Right lobe of liver (tissue), 4 donors: ENCODE measurements around the gene MAP3K12.

Experiments used
- POLR2A ChIP-seq: fragments of 450-650 bp; IDR thresholded peaks from one replicate; pipeline ENCODE4 v1.6.1; 2017; ENCODE audit warnings: antibody characterized with exemption, mild to moderate bottlenecking
- TF ChIP-seq, protein P1 (sequence below), 4 donors: fragments of 200-600 bp in 3 of 4; fragments of 450-650 bp in 1 of 4; IDR thresholded peaks; one replicate each; pipeline versions ENCODE4 v1.5.1 to v1.8.0; 2016 to 2022; ENCODE audit warnings: antibody characterized with exemption in 4 of 4, mild to moderate bottlenecking in 2 of 4
- donor health status: DM: no; HTN: no; CAD: no.
- donor health status: DM: no; HTN: no; CAD: no.
- donor health status: DM: no; HTN: yes; CAD: no.

GRCh38 chr12:53462935-53463334 is 36.3 kb downstream of the MAP3K12 start:
- TF ChIP-seq, protein P1, sequence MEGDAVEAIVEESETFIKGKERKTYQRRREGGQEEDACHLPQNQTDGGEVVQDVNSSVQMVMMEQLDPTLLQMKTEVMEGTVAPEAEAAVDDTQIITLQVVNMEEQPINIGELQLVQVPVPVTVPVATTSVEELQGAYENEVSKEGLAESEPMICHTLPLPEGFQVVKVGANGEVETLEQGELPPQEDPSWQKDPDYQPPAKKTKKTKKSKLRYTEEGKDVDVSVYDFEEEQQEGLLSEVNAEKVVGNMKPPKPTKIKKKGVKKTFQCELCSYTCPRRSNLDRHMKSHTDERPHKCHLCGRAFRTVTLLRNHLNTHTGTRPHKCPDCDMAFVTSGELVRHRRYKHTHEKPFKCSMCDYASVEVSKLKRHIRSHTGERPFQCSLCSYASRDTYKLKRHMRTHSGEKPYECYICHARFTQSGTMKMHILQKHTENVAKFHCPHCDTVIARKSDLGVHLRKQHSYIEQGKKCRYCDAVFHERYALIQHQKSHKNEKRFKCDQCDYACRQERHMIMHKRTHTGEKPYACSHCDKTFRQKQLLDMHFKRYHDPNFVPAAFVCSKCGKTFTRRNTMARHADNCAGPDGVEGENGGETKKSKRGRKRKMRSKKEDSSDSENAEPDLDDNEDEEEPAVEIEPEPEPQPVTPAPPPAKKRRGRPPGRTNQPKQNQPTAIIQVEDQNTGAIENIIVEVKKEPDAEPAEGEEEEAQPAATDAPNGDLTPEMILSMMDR (IDR thresholded peaks at IDR 0.05) = no peak
- no peak for TF ChIP-seq POLR2A
